NCI-H774 (cell line): Measurements from ENCODE around the gene DSCAML1.

Source experiments
- DNase-seq: peaks from one replicate; lab custom pipeline; 2025; lab: John Stamatoyannopoulos, UW

DSCAML1 gene

DNA sequence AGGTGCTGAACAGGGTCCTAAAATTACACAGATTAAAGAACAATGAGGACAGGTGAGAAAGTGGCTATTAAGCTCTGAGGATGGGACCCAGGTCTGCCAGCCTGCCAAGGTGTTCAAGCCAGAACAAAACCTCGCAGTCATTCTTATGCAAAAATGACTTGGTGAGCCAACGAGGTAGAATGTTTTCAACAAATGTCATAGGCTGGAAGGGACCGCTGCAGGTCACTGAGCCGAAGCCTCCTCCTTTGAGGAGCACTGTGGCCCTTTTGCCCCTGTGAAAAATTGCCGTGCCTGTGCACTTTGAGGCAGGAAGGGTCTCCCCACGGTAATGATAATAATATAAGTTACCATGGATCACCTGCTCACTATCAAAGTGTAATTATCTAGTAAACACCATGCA lies 216.2 kb downstream of the DSCAML1 start:
- DNase-seq: no peak

- DNase-seq: no peak
Measured at GRCh38 chr11:117579161-117579560, 217.9 kb downstream of the DSCAML1 start.

GRCh38 chr11:117575856-117576255 lies 221.2 kb downstream of the DSCAML1 start:
- DNase-seq: no peak

DNA sequence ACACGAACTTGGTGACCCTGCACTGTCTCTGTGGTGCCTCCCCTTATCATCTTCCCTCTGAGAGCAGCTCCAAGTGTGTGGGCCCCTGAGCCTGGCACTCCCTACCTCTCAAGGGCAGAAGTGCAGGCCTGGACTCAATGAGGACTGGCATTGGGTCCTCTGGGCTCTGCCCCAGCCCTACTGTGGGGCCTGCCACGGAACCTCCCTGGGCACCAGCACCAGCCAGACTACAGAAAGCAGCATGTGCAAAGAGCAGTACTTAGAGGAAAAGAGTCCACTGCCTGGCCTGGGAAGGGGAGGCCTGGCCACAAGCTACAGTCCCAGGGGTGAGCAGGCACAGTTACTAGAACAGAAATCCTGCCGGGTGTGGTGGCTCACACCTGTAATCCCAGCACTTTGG lies 222.5 kb downstream of the DSCAML1 start:
- no peak for DNase-seq

GRCh38 chr11:117573326-117573725 lies 223.7 kb downstream of the DSCAML1 start:
- DNase-seq: no peak

DNA sequence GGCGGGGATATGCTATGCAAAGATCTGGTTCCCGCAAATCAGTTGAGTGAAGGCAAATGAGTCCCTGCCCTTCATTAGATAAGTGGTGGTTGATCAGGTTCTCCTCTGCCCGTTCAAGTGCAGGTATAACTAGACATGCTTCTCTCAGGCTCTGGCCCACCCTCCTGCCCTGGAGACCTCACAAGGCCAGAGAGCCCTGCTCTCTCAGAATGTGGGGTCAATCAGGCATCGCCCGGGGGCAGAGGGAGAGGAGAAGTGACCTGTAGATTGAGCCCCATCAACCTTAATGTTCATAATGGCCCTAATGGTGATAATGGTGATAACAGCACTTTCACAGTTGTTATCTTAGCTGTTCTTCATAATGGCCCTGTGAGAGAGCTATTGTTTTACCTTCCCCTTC lies 224.3 kb downstream of the DSCAML1 start:
- DNase-seq: no peak

GRCh38 chr11:117572129-117572528 lies 224.9 kb downstream of the DSCAML1 start:
- DNase-seq: no peak

GRCh38 chr11:117570701-117571100 lies 226.3 kb downstream of the DSCAML1 start:
- DNase-seq: no peak

GRCh38 chr11:117569911-117570310 lies 227.1 kb downstream of the DSCAML1 start:
- no peak for DNase-seq

GRCh38 chr11:117565709-117566108 lies 231.3 kb downstream of the DSCAML1 start:
- DNase-seq: no peak

DNA sequence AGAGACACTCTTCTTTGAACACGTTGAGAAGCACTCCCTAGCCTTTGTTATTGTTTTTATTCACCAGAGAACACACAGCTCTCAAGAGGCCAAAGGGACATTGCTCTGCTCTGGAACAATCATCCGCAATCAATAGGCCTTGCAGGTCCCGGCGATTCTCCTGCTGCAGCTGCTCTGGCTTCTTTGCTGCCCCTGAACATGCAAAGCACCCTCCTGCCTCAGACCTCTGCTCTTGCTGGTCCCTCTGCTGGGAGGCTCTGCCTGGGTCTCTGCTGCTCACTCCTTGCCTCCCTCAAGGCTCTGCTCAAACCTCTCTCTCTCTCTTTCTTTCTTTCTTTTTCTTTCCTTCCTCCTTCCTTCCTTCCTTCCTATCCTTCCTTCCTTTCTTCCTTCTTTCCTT lies 232.7 kb downstream of the DSCAML1 start:
- no peak for DNase-seq

- DNase-seq: no peak
Measured at GRCh38 chr11:117563556-117563955, 233.5 kb downstream of the DSCAML1 start.

GRCh38 chr11:117562136-117562535 lies 234.9 kb downstream of the DSCAML1 start:
- DNase-seq: no peak

- no peak for DNase-seq
Measured at GRCh38 chr11:117560780-117561530, 236.1 kb downstream of the DSCAML1 start.

- DNase-seq: no peak
Measured at GRCh38 chr11:117559698-117560097, 237.3 kb downstream of the DSCAML1 start.

DNA sequence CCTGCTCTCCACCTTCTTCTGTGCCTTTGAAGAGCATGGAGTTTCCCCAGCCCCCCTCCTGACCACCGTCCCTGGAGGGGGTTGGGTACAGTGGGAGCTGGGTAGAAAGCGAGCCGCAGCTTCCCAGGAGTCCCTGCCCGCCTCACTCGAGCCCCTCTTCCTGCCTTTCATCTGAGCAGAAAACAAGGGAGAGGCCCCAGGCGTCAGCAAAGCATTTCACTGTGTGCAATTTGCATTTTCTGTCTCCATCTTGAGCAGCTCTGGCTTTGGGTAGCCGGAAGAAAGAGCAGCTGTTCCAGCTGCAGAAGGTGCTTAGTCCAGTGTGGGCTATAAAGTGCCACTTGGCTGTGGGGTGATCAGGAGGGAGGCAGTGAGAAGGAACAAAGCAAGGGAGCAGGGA lies 239.7 kb downstream of the DSCAML1 start:
- DNase-seq: no peak

GRCh38 chr11:117554601-117555333 lies 242.2 kb downstream of the DSCAML1 start:
- DNase-seq: no peak

DNA sequence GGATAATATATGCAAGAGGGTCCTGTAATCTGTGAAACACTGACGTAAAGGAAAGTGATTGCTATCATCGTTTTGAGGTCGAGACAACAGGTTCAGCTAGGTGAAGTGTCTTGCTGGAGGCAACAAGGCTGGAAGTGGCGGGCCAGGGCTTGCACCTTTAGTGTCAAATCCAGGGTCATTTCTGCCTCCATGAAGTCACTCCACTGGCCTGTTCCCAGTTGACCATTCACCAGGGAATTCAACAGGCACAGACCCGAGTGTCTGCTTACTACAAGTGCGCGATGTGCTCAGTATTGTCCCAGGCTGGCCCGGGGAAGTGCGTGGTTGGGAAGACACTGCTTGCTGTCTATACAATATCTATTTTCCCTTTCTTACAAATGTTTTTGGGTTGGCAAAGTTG lies 244.4 kb downstream of the DSCAML1 start:
- DNase-seq: no peak

GRCh38 chr11:117551761-117552343 lies 245.2 kb downstream of the DSCAML1 start:
- no peak for DNase-seq

- no peak for DNase-seq
Measured at GRCh38 chr11:117550466-117550865, 246.6 kb downstream of the DSCAML1 start.

GRCh38 chr11:117549417-117549816 lies 247.6 kb downstream of the DSCAML1 start:
- DNase-seq: no peak

DNA sequence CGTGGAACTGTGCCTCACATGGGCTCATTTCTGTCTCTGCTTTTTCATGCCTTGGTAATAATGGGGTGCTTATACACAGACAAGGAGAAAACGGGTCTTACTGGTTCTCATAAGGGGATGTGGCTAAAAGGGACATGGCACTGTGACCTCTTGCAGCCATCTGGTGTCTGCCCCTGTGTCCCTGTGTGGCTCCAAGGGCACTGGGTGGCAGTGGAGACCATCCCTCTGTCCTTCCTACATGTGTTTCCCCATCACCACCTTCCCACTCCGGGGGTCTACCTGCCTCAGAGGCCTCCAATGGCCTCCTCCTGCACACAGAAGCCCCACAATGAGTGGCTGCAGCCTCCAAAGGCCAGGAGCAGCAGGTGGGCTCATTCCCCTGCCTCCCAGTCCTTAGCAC lies 248.1 kb downstream of the DSCAML1 start:
- no peak for DNase-seq

- DNase-seq: no peak
Measured at GRCh38 chr11:117547946-117548345, 249.1 kb downstream of the DSCAML1 start.
